ENCODE measurements around the gene CRABP2. TPM values are rescaled to one million over a fixed set of nuclear protein-coding genes. Genes with fewer than 3 reads are reported as not detected.

CRABP2 gene
- total RNA-seq, 1 donor from 2014 or later, result 278 TPM

DNA sequence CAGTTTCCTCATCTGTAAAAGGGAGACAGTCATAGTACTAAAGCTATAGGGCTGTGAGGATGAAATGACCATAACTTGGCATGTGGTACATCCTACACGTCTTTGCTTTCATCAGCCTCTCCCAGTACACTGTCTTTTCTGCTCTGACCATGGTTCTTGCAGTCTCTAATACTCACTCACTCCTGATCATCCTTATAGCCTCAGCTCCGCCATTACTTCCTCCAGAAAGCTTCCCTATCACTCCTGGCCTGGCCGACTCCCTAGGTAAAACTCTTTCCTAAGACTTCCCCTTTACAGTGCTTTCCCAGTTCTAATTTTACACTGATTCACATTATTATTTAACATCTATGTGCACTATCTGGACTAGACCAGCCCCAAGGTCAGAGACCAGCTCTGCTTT is 40.5 kb upstream of the CRABP2 start:
- Histone ChIP-seq H3K4me3 (ENCODE audit: insufficient read depth, low read depth, low read length) (no peak overlapping the region), H3K9me3 (ENCODE audit: insufficient read depth, low read depth, low read length) (no peaks in the 10 kb centered on the region), H3K27me3 (ENCODE audit: insufficient read depth, low read length) (no peaks in the 10 kb centered on the region), H3K4me2 (ENCODE audit: low read length) (peak overlapping the region; percentile 99), H3K4me1 (ENCODE audit: insufficient read depth, low read length) (peaks cover 53% of the 10 kb centered on the region), H3K9ac (ENCODE audit: low read length) (peak overlapping the region; percentile 99), H3K36me3 (ENCODE audit: insufficient read depth, low read length) (peaks cover 4% of the 10 kb centered on the region), H2AFZ (ENCODE audit: low read depth, low read length) (no peak overlapping the region), H4K20me1 (ENCODE audit: insufficient read depth, low read length) (no peaks in the 10 kb centered on the region), H3K79me2 (ENCODE audit: insufficient read depth, low read length) (peaks cover 71% of the 10 kb centered on the region), H3K27ac (ENCODE audit: low read depth, low read length) (peak overlapping the region; percentile 100)
- Mint-ChIP-seq H3K27ac (ENCODE audit: unreplicated experiment) (peak overlapping the region; percentile 94), H3K27me3 (ENCODE audit: low read depth, unreplicated experiment) (no peaks in the 10 kb centered on the region), H3K9me3 (ENCODE audit: unreplicated experiment) (no peaks in the 10 kb centered on the region), H3K36me3 (ENCODE audit: low read depth, unreplicated experiment) (peaks cover 17% of the 10 kb centered on the region), H3K4me3 (ENCODE audit: unreplicated experiment) (peak overlapping the region; percentile 58), H3K4me1 (ENCODE audit: low read depth, unreplicated experiment) (peaks cover 48% of the 10 kb centered on the region)
- TF ChIP-seq, protein P1, sequence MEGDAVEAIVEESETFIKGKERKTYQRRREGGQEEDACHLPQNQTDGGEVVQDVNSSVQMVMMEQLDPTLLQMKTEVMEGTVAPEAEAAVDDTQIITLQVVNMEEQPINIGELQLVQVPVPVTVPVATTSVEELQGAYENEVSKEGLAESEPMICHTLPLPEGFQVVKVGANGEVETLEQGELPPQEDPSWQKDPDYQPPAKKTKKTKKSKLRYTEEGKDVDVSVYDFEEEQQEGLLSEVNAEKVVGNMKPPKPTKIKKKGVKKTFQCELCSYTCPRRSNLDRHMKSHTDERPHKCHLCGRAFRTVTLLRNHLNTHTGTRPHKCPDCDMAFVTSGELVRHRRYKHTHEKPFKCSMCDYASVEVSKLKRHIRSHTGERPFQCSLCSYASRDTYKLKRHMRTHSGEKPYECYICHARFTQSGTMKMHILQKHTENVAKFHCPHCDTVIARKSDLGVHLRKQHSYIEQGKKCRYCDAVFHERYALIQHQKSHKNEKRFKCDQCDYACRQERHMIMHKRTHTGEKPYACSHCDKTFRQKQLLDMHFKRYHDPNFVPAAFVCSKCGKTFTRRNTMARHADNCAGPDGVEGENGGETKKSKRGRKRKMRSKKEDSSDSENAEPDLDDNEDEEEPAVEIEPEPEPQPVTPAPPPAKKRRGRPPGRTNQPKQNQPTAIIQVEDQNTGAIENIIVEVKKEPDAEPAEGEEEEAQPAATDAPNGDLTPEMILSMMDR (IDR thresholded peaks at IDR 0.05; ENCODE audit: insufficient read depth, low read depth, low read length), result no peak
- TF ChIP-seq EZH2 (IDR thresholded peaks at IDR 0.05; ENCODE audit: insufficient read depth, low read length), result no peak
- no peak for DNase-seq (ENCODE audit: low read depth)
- FAIRE-seq, result no peak

DNA sequence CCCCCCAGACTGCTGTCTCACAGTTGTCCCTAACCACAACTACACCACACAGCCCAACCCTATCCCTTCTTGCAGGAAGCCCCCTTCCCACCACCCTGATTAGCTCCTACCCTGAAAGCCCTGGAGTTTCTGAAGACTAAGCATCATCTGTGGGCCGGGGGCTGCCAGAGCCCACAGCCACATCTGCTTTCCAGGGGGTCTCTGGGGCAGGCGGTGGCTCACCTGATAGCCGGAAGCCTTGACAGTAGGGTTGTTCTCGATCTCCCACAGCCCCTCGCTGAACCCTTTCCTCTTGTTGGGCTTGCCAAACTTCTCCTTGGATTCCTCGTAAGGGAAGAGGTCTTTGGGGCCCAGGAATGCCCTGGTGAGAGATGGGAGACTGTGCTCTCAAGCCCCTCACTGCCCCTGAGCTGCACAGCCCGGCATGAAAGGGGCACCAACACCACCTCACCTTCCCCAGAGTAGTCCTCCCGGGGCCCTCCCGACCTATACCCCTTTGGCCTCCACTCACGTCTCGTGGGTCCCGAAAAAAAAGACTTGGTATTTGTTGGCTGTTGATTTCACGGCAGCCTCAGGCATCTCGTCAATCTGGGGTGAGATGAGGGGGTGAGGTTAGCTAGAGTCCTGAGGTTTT is 39.5 kb upstream of the CRABP2 start:
- no peak for TF ChIP-seq EZH2 (IDR thresholded peaks at IDR 0.05; ENCODE audit: insufficient read depth, low read length)
- TF ChIP-seq, protein P1 (IDR thresholded peaks at IDR 0.05; ENCODE audit: insufficient read depth, low read depth, low read length), result no peak
- no peaks in the 10 kb centered on the region for H3K9me3 Mint-ChIP-seq (ENCODE audit: unreplicated experiment)
- H3K27ac Mint-ChIP-seq (ENCODE audit: unreplicated experiment), result peak overlapping the region; percentile 94
- H3K27me3 Mint-ChIP-seq (ENCODE audit: low read depth, unreplicated experiment), result no peaks in the 10 kb centered on the region
- no peak for DNase-seq (ENCODE audit: low read depth)
- Histone ChIP-seq H3K9ac (ENCODE audit: low read length) (no peak overlapping the region), H3K27ac (ENCODE audit: low read depth, low read length) (peak overlapping the region; percentile 100), H3K4me1 (ENCODE audit: insufficient read depth, low read length) (peaks cover 48% of the 10 kb centered on the region), H3K4me2 (ENCODE audit: low read length) (no peak overlapping the region), H3K4me3 (ENCODE audit: insufficient read depth, low read depth, low read length) (no peak overlapping the region), H3K9me3 (ENCODE audit: insufficient read depth, low read depth, low read length) (no peaks in the 10 kb centered on the region), H2AFZ (ENCODE audit: low read depth, low read length) (no peak overlapping the region), H3K79me2 (ENCODE audit: insufficient read depth, low read length) (peaks cover 71% of the 10 kb centered on the region), H3K27me3 (ENCODE audit: insufficient read depth, low read length) (no peaks in the 10 kb centered on the region), H3K36me3 (ENCODE audit: insufficient read depth, low read length) (peaks cover 4% of the 10 kb centered on the region), H4K20me1 (ENCODE audit: insufficient read depth, low read length) (no peaks in the 10 kb centered on the region)
- peak overlapping the region; percentile 34 for H3K4me3 Mint-ChIP-seq (ENCODE audit: unreplicated experiment)
- FAIRE-seq, result no peak
- H3K4me1 Mint-ChIP-seq (ENCODE audit: low read depth, unreplicated experiment), result peaks cover 46% of the 10 kb centered on the region
- peaks cover 17% of the 10 kb centered on the region for H3K36me3 Mint-ChIP-seq (ENCODE audit: low read depth, unreplicated experiment)

DNA sequence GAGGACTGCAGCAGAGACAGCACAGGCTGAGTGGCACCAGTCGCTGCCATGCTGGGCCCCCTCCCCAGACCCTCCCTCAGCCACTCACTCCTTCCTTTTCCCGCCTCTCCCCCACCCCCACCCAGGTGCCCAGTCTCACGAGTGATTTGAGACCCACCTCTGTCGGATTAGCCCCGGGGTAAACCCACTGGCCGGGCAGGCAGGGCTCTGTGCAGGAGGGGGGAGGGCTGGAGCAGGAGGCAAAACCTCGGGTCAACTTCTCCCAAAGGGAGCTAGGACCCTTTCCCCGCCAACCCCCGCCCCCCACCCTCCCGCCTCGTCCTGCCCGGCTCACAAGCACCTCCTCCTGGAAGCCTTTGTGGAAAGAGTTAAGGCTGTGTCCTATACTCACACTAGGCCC is 39.0 kb upstream of the CRABP2 start:
- no peak overlapping the region for H3K27ac ChIP-seq (ENCODE audit: low read depth, low read length)
- no peak for FAIRE-seq
- H3K4me1 Mint-ChIP-seq (ENCODE audit: low read depth, unreplicated experiment), result peaks cover 42% of the 10 kb centered on the region

More for the DNA sequence above, 39.0 kb upstream of the CRABP2 start:
- H3K36me3 ChIP-seq (ENCODE audit: insufficient read depth, low read length), result peaks cover 4% of the 10 kb centered on the region
- no peaks in the 10 kb centered on the region for H4K20me1 ChIP-seq (ENCODE audit: insufficient read depth, low read length)
- H3K9me3 ChIP-seq (ENCODE audit: insufficient read depth, low read depth, low read length), result no peaks in the 10 kb centered on the region
- H3K4me1 ChIP-seq (ENCODE audit: insufficient read depth, low read length), result peaks cover 42% of the 10 kb centered on the region
- H3K4me3 ChIP-seq (ENCODE audit: insufficient read depth, low read depth, low read length), result no peak overlapping the region
- H3K79me2 ChIP-seq (ENCODE audit: insufficient read depth, low read length), result peaks cover 69% of the 10 kb centered on the region
- Mint-ChIP-seq H3K4me3 (ENCODE audit: unreplicated experiment) (peak overlapping the region; percentile 69), H3K27ac (ENCODE audit: unreplicated experiment) (no peak overlapping the region), H3K36me3 (ENCODE audit: low read depth, unreplicated experiment) (peaks cover 17% of the 10 kb centered on the region), H3K9me3 (ENCODE audit: unreplicated experiment) (no peaks in the 10 kb centered on the region), H3K27me3 (ENCODE audit: low read depth, unreplicated experiment) (no peaks in the 10 kb centered on the region)
- H3K4me2 ChIP-seq (ENCODE audit: low read length), result no peak overlapping the region
- no peaks in the 10 kb centered on the region for H3K27me3 ChIP-seq (ENCODE audit: insufficient read depth, low read length)
- DNase-seq (ENCODE audit: low read depth), result no peak
- TF ChIP-seq, protein P1 (IDR thresholded peaks at IDR 0.05; ENCODE audit: insufficient read depth, low read depth, low read length), result no peak
- TF ChIP-seq EZH2 (IDR thresholded peaks at IDR 0.05; ENCODE audit: insufficient read depth, low read length), result no peak
- H3K9ac ChIP-seq (ENCODE audit: low read length), result no peak overlapping the region
- H2AFZ ChIP-seq (ENCODE audit: low read depth, low read length), result no peak overlapping the region

Measured in astrocyte (in vitro differentiated cells and primary cell).